ENCODE measurements around the gene TP63. TPM values are rescaled to one million over a fixed set of nuclear protein-coding genes. Genes with fewer than 3 reads are reported as not detected.

Gene TP63
- total RNA-seq, 1 donor from 2014 or later: 25.9 TPM

GRCh38 chr3:189902230-189903186 is 271.3 kb downstream of the TP63 start:
- DNase-seq (ENCODE audit: low spot score in 2 of 2, unreplicated experiment in 2 of 2): no peak
- H3K9me3 Mint-ChIP-seq: no peaks in the 10 kb centered on the region
- H3K36me3 Mint-ChIP-seq: no peaks in the 10 kb centered on the region
- no peak for TF ChIP-seq CTCF (IDR thresholded peaks at IDR 0.05; ENCODE audit: unreplicated experiment)
- H3K27me3 Mint-ChIP-seq (ENCODE audit: low read depth): no peaks in the 10 kb centered on the region
- no peak overlapping the region for H3K4me3 Mint-ChIP-seq
- H3K27ac Mint-ChIP-seq: no peak overlapping the region
- H3K4me1 Mint-ChIP-seq: no peaks in the 10 kb centered on the region

- Mint-ChIP-seq H3K36me3 (no peaks in the 10 kb centered on the region), H3K27me3 (ENCODE audit: low read depth) (no peaks in the 10 kb centered on the region), H3K4me3 (no peak overlapping the region), H3K4me1 (no peaks in the 10 kb centered on the region), H3K27ac (no peak overlapping the region), H3K9me3 (no peaks in the 10 kb centered on the region)
- DNase-seq (ENCODE audit: low spot score in 2 of 2, unreplicated experiment in 2 of 2): no peak
- TF ChIP-seq CTCF (IDR thresholded peaks at IDR 0.05; ENCODE audit: unreplicated experiment): no peak
These were observed 272.5 kb downstream of the TP63 start for GRCh38 chr3:189903562-189904250.

- Mint-ChIP-seq H3K27me3 (ENCODE audit: low read depth) (no peaks in the 10 kb centered on the region), H3K27ac (no peak overlapping the region), H3K4me1 (no peaks in the 10 kb centered on the region), H3K4me3 (no peak overlapping the region), H3K36me3 (no peaks in the 10 kb centered on the region), H3K9me3 (no peaks in the 10 kb centered on the region)
- no peak for DNase-seq (ENCODE audit: low spot score in 2 of 2, unreplicated experiment in 2 of 2)
- no peak for TF ChIP-seq CTCF (IDR thresholded peaks at IDR 0.05; ENCODE audit: unreplicated experiment)
These were observed 276.6 kb downstream of the TP63 start for GRCh38 chr3:189907803-189908202.

GRCh38 chr3:189908646-189909045 is 277.5 kb downstream of the TP63 start:
- TF ChIP-seq CTCF (IDR thresholded peaks at IDR 0.05; ENCODE audit: unreplicated experiment): no peak

GRCh38 chr3:189909139-189909538 is 277.9 kb downstream of the TP63 start:
- no peaks in the 10 kb centered on the region for H3K4me1 Mint-ChIP-seq
- H3K27me3 Mint-ChIP-seq (ENCODE audit: low read depth): no peaks in the 10 kb centered on the region
- H3K36me3 Mint-ChIP-seq: no peaks in the 10 kb centered on the region
- DNase-seq (ENCODE audit: low spot score in 2 of 2, unreplicated experiment in 2 of 2): no peak
- H3K4me3 Mint-ChIP-seq: no peak overlapping the region
- H3K9me3 Mint-ChIP-seq: no peaks in the 10 kb centered on the region
- H3K27ac Mint-ChIP-seq: no peak overlapping the region
- TF ChIP-seq CTCF (IDR thresholded peaks at IDR 0.05; ENCODE audit: unreplicated experiment): no peak

More at GRCh38 chr3:189908646-189909045, 277.5 kb downstream of the TP63 start:
- no peak overlapping the region for H3K4me3 Mint-ChIP-seq
- H3K9me3 Mint-ChIP-seq: no peaks in the 10 kb centered on the region
- no peak for DNase-seq (ENCODE audit: low spot score in 2 of 2, unreplicated experiment in 2 of 2)
- H3K27ac Mint-ChIP-seq: no peak overlapping the region
- H3K4me1 Mint-ChIP-seq: no peaks in the 10 kb centered on the region
- no peaks in the 10 kb centered on the region for H3K27me3 Mint-ChIP-seq (ENCODE audit: low read depth)
- H3K36me3 Mint-ChIP-seq: no peaks in the 10 kb centered on the region

All from mesothelial cell of epicardium (in vitro differentiated cells).